T1000 (cell line): Measurements from ENCODE around the gene STT3B.
"Not testable (repeated sequence)": the region's sequence is repeated elsewhere in the genome, so short reads cannot be mapped to it uniquely, and the experiment has no call there.

Source experiments
- DNase-seq: peaks from one replicate; lab custom pipeline; 2025; ENCODE audit warnings: mixed read lengths; lab: John Stamatoyannopoulos, UW

STT3B gene

DNA sequence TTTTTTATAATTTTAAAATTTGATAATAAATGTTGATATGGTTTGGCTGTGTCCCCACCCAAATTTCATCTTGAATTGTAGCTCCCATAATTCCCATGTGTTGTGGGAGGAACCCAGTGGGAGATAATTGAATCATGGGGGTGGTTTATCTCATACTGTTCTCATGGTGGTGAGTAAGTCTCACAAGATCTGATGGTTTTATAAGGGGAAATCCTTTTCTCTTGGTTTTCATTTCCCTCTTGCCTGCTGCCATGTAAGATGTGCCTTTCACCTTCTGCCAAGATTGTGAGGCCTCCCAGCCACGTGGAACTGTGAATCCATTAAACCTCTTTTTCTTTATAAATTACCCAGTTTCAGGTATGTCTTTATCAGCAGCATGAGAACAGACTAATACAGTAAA lies 72.6 kb downstream of the STT3B start:
- not testable (repeated sequence) for DNase-seq

DNA sequence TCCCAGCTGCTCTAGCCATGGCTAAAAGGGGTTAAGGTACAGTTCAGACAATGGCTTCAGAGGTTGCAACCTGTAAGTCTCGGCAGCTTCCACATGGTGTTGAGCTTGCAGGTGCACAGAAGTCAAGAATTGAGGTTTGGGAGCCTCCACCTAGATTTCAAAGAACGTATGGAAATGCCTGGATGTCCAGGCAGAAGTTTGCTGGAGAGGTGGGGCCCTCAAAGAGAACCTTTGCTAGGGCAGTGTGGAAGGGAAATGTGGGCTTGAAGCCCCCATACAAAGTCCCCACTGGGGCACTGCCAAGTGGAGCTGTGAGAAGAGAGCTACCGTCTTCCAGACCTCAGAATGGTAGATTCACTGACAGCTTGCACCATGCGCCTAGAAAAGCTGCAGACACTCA lies 73.7 kb downstream of the STT3B start:
- DNase-seq: no peak

DNA sequence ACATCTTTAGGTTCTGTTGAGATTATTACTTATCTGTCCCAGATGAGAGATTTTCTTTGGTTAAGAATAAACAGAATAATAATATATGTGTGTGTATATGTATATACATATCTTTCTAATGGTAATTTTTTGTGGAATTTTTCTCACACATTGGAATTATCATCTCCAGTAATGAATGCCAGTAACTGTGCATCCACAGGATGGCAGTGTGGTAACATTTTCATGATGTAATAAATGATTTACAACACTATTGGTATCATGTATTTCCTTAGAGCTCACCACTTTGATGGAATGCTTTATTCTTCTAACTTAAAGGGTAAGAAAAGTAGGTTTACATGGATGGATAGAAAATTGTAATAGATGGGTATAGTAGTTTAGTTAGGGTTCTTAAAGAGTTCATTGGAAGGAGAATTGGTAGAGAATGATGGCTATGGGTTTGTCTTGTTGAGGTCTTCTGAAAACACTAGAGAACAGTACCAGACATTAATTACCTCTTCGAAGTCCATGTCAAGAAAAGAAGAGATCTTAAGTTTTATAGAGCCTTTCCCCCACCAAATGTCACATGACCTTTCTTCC lies 78.1 kb downstream of the STT3B start:
- no peak for DNase-seq

DNA sequence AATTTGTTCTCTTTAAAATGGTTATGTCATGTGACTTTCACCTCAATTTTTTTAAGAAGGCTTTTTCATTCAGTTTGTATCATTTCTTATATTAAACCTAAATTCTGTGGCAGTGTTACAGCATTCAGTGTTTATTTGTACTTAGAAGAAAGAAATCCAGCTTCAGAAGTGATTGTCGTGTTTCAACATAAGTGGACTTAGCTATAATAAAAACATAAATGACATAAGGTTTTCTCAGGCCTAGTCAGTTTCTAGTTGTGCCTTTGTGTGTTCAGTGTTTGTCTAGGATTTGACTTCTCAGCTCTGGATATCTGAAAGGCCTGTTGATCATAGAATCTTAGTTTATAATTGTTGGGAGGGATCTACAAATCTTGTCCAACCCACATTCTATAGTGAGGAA lies 80.5 kb downstream of the STT3B start:
- DNase-seq: no peak

DNA sequence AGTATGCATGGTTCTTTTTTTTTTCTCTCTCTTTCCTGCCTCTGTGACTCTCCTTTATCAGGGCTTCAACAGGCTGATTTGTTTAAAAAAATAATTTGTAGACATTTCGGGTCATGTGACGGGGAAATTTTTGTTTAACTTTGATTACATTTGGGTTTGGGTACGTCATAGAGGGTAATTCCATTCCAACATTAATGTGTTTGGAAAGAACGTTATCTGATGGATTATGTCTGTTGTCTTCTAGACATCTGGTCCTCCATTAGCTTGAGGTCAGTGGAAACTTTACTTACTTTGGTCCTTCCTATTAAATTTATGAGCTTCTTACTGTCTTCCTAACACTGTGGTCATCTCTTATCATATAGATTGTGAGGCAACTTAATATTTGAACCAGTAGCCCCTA lies 80.9 kb downstream of the STT3B start:
- DNase-seq: no peak

DNA sequence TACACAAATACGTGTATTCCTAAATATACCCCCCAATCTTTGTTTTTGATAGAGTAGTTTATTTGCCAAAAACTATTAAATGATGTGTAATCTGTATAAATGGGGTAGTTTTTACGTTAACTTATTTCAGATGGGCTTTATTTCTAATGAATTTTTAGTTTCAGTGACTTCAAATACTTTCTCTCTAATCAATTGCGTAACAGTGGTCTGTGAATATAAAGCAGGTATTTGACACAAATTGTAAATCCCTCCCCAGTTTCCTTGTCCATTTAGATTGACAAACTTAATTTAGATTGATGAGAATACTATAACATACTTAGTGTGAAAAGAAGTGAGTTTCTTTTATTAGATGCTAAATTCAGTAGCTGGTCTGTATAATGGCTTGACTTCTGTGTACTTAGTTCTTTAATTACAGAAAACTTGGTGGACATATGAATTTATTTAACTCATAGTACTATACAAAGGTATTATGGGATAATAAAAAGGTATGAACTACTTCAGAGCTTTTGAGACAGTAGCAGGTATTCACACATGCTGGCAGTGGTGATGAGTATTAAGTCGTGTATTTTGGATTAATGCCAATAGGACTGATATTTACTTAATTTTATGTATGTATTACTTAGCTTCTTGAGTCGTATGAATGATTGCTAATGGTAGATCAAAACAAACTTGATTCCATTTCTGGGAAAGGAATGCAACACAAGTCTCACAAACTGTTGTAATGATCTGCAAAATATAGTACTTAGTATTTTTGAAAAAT lies 81.6 kb downstream of the STT3B start:
- no peak for DNase-seq

DNA sequence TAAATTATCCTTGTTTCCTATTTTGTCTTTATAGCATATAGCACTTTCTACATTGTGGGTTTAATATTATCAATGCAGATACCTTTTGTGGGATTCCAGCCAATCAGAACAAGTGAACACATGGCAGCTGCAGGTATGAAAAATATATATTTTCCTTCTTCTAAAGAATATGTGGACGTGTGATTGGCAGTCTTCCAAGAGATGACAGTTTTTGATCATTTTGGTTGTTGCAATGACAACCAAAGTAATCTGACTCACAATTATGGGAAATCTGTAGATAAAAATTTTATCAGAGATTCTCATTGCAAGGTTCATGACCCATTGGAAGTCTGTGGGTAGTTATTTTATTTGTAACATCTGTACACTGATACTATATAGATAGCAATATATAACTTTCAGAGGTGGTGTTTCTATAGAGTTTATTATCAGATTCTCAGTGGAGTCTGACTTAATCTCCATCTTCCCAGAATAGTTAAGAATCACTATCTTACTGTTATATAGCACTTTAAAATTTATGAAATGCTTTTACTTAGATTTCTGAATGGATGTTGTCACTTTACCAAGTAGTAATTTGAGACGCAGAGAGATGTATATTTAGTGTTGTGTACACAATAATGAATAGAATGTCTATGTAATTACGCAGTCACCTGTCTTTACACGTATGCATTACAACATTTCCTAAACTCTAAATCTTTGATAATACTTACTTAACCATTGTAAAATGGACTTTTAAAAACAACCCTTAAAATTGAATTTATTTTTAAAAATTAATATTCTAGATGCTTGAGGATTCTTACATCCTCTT lies 82.5 kb downstream of the STT3B start:
- no peak for DNase-seq

DNA sequence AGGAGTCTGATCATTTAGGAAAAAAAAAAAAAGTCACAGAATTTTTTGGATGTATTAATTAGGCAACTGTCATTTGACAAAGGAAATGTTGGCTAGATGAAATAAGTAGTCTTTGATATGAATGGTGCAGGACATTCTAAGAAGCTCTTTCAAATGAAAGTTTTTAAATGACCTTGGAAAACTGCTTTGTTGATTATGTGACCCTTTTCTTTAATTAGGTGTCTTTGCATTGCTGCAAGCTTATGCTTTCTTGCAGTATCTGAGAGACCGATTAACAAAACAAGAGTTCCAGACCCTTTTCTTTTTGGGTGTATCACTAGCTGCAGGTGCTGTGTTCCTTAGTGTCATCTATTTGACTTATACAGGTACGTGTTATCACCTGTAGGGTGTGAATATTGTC lies 84.0 kb downstream of the STT3B start:
- DNase-seq: no peak

DNA sequence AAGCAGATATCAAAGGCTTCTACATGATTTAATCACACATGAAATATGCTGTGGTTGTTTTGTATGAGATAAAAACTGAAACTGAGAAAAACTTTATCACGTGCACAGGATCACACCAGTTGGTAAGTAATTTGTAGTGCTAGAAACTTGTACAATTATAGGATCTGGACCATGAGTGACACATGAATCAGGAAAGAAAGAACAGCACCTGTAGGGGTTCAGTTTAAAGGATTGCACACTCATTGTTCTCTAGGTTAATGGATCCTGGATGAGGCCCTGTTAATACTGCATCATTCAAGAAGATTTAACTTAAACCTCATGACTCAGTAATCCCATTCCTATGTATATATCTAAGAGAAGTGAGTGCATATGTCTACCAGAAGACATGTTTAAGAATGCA lies 87.9 kb downstream of the STT3B start:
- DNase-seq: no peak

DNA sequence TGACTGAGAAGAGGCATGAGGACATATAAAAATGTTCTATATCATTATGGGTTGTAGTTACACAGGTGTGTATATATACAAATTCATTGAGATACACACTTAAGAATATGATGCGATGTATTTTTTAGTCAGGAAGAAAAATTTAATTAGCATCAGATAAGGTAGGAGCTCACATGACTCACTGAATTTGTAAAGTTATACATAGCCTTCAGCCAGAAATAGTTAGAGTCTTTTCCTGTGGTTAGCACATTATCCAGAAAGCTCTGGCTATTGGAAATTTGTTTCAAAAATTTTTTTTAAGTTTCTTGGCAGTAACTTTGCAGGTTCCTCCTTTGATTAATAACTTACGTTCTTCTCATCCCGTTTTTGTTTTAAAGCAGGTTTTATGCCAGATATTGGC lies 88.6 kb downstream of the STT3B start:
- DNase-seq: no peak

DNA sequence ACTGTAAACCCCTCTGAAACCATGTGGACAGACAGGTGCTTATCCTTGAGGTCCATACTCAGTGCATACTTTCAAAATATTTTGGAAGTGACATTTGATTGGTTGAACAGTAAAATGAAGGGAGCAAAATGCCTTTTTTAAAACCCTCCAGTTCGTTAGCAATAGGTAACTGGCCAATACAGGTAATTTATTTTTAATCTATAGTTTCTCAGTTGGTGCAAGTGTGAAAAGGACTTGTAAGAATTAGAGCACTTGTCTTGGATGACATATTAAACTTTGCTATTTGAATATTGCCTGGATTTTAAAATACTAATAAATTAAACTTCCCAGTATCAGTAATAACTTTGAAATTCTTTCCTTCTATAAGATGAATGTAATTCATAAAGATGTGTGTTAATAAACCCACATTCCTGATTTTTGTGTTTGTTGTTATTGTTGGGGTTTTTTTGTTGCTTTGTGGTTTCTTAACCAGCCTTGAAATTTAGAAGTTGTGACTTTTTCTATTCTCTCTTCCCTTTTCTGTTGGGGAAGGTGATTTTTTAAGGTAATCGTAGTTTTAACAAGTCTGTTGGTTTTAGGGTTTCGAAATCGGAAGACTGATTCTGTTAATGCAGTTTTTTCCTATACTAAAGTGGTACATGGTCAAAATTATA lies 90.0 kb downstream of the STT3B start:
- DNase-seq: no peak

DNA sequence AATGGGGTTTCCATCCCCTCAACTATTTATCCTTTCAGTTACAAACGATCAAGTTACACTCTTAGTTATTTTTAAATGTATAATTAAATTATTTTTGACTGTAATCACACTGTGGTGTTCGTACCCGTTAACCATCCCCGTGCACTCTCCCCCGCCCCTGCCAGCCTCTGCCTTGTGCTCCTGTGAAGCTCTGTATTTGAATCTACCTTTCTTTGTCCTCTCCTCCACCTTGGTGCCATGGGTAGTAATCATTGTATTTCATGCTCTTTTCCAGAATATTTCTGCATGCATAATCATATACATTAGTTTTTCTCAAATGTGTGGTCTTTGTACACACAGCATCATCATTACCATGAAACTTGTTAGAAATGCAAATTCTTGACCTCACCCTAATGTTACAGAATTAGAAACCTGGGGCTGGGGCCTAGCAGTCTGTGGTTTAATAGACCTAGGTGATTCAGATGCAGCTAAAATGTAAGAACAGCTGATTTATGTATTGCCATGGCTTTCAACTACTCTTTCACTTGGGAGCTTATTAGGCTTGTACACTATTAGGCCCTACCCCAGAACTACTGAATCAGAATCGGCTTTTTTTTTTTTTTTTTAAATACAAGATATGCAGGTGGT lies 91.5 kb downstream of the STT3B start:
- DNase-seq: no peak

DNA sequence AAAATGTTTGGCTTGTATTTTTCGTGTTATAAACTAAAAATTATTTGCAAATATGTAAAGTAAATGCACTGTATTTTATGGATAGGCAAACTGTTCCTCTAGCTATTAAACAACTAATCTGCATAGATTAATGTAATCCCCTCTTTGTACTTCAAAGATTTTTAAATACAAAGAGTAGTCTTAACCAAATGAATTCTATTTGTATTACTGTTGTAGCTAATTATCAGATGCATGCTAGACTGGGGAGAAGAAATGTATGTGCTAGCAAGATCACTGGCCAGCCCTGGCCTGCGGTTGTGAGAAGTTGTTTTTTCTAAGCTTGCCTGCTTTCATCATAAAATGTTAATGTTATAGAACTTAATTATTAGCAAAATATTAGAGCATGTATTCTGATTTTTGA lies 92.6 kb downstream of the STT3B start:
- DNase-seq: no peak

DNA sequence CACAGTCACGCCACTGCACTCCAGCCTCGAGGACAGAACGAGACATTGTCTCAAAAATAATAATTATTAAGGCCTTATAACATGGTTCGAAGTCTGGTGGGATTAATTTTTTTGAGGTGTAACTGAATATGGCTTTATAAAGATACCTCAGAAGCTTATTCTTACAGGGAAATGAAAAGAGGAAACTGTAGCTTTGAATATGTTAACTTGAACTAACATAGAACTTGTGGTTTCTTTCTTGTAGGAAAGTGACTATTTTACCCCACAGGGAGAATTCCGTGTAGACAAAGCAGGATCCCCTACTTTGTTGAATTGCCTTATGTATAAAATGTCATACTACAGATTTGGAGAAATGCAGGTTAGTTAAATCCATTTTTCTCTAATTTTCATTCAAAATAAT lies 96.3 kb downstream of the STT3B start:
- no peak for DNase-seq

DNA sequence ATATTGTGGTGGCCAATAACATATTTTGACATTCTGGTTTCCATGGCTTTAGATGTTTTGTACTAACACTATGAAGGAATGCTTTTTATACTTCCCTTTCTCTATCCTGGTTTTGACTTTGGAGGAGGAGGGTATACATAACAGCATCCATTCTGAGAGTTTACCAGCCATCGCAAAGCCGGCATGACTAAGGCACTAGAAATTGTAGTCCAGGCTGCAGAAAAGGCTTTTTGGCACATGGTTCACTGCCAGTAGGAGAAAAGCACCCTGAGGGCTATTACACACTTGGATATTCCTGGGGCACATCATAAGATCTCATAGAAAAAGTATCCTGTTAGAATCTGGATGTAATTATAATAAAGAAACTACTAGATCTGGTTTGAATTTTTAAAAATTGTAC lies 101.8 kb downstream of the STT3B start:
- DNase-seq: no peak

DNA sequence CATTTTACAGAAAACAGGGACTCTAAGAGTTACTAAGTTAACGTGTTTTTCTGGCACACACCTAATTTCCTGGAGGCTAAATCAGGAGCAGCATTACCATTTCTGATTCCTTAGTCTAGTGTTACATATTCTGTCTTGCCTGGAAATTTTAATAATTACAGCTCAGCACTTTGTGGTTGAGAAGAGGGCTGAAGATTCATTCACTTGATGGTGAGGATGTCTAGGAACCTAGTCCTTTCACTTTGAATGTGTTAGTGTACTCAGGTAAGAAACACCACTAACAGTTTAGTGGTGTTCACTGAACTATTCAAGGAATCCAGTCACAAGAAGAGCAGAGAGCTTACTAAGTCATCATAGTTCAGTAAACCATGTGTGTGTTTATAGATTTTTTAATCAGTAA lies 102.8 kb downstream of the STT3B start:
- DNase-seq: no peak

DNA sequence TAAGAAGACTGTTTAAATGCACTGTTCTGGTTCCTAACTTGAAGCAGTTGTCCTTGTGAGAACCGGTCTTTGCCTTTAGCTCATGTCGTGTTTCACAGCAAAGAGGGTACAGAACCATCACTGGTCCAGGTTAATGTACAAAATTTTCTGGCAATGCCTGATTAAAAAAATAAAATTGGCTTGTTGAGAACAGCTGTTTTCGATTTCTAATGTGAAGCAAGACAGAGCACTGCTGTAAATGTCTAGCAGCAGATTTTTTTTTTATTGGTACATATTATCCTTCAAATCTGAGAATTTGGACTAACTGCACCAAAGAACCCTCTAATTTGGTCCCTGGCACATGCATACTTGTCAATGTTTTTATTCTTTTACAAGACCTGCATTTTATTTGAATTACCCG lies 103.3 kb downstream of the STT3B start:
- no peak for DNase-seq

DNA sequence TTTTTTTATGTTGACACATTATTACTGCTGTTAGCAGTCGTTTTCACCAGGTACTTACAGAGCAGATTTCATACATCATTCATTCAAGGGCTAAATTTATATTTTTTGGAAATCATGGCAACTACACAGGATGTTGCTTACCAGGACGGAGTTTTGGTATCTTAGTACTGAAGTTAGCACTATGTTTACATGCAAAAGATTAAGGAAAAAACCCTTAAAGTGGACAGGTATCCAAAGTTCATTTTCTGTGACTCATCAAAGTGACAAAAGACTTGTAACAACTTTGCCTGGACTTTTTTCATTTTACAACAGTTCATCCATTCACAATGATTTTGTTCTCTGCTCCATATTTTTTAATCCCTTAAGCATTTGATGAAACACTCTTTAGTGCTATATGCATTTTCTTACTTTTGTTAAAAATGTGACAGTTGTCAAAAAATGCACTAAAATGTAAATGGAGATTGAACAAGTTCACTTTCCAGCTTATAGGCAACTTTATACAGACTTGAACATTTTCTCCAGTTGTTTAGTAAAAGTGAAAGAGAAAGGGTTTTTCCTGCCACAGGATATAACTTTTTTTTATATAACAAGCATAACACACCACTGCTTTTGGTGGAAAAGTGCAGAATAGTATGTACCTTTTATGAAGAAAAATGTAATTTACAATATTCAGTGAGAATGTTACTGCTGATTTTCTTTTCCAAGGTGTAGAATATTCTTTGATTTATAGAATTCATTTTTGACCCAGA lies 104.1 kb downstream of the STT3B start:
- no peak for DNase-seq

DNA sequence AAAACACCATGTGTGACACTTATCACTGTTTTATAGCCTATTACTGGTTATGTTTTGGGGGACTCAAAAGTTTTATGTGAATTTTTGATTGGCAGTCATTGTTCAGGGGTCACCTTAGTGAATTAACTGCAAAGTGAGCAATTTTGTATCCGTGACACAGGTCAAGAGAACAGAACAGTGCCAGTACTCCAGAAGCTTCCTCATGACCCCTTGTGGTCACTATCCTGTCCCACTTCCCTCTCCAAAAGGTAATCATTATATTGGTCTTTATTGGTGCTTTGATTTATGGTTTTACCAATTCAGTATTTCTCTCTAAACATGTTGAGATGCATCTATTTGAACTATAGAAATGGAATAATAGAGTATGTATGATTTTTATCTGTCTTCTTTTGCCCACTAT lies 107.1 kb downstream of the STT3B start:
- no peak for DNase-seq

DNA sequence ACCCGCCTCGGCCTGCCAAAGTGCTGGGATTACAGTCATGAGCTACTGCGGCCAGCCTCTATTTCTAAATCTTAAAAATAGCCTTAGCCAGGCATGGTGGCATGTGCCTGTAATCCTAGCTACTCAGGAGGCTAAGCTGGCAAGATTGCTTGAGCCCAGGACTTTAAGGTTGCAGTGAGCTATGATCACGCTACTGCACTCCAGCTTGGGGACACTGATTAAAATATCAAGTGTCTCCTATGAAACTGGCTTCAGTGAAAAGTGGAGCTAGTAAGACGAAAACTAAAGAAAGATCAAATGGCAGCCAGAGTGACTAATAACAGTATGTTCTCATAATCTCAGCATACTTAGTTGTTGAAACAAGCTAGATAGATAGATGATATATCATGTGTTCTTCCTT lies 112.5 kb downstream of the STT3B start:
- no peak for DNase-seq

DNA sequence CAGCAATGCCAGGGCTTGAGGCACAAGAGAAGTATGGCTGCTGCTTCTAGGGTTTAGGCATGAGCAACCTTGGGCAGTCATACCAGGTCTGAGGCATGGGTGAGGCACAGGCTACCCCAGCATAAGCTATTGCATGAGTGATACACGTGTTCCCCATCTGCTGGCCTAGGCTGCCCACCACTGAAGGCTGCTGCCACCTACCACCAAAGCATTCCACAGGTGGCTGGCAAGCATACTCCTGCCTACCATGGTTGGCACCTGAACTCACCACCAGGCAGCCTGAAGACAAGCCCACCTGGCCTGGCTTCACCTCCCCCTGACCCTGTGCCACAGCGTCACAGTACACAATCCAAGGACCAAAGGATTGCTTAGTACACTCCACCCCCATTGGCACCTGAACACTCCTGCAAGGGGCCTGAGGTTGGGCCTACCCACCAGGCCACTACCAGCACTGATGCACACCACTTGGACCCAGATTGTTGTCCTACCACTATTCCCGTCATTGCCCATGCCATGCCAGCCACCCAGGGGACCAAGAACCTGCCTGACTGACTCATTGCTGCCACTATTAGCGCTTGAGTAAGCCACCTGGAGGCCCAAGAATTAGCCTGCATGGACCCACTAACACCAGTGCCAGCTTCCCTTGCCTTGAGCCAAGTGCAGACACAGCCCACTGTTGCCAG lies 115.7 kb downstream of the STT3B start:
- DNase-seq: no peak
